Keratinocyte (primary cell): Measurements from ENCODE around the gene ARID5B.

Experiments used
- CTCF ChIP-seq, 3 experiments: IDR thresholded peaks in 1 of 3; conservative IDR thresholded peaks in 1 of 3; optimal IDR thresholded peaks in 1 of 3; 2 replicates in 2 of 3; 3 replicates in 1 of 3; pipeline versions ENCODE3 to v1.5.1; 2011; ENCODE audit warnings: low read length in 3 of 3, mild to moderate bottlenecking in 3 of 3, moderate library complexity in 2 of 3, control low read depth in 1 of 3, inconsistent platforms in 1 of 3; ENCODE audit not compliant: insufficient read depth in 2 of 3; ENCODE audit errors: extremely low read depth in 1 of 3
- EZH2 ChIP-seq: IDR thresholded peaks from one replicate; pipeline ENCODE4 v1.6.1; 2012; ENCODE audit warnings: inconsistent platforms, mild to moderate bottlenecking, low read length, moderate library complexity

DNA sequence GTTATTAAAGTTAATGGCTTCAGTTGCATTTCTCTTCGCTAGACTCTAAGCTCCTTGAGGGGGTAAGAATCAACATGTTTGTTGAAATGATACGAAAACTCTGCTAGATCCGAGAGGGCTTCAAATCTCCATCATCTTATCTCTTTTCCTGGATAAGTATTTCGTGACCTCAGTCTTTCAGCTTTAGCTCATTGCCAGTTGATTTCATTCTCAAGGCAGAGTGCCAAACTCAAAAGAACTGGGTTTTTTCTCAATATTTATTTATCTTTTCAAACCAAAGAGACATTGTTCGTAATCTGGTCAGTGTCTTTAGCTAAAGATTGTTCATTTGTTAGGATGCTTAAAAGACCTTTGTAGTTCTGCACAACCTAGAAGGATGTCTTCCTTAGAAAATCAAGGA is 108.9 kb downstream of the ARID5B start:
- TF ChIP-seq CTCF (optimal IDR thresholded peaks at IDR 0.05 in 1 of 3, IDR thresholded peaks at IDR 0.05 in 1 of 3, conservative IDR thresholded peaks at IDR 0.05 in 1 of 3; ENCODE audit: extremely low read depth in 1 of 3, insufficient read depth in 2 of 3, low read length in 3 of 3) (no peak), EZH2 (no peak)
